Nephron progenitor cell (in vitro differentiated cells): ENCODE results near the gene DTNB.

Experiments
- DNase-seq: peaks from one replicate; pipeline ENCODE4 v3.0.0; 2021
- H3K27ac Mint-ChIP-seq: 2 replicates; pipeline ENCODE4 v1.8.0; 2021; ENCODE audit warnings: mild to moderate bottlenecking, moderate library complexity, mixed read lengths
- H3K27me3 Mint-ChIP-seq: 2 replicates; pipeline ENCODE4 v1.8.0; 2021; ENCODE audit warnings: mild to moderate bottlenecking, low read depth, mixed read lengths; ENCODE audit not compliant: poor library complexity
- H3K36me3 Mint-ChIP-seq: 2 replicates; pipeline ENCODE4 v1.8.0; 2021; ENCODE audit warnings: low read depth, mixed read lengths
- H3K4me1 Mint-ChIP-seq: 2 replicates; pipeline ENCODE4 v1.8.0; 2021; ENCODE audit warnings: mixed read lengths
- H3K4me3 Mint-ChIP-seq: 2 replicates; pipeline ENCODE4 v1.8.0; 2021; ENCODE audit warnings: mild to moderate bottlenecking, moderate library complexity, mixed read lengths
- H3K9me3 Mint-ChIP-seq: 2 replicates; pipeline ENCODE4 v1.8.0; 2021; ENCODE audit warnings: mild to moderate bottlenecking, moderate library complexity, mixed read lengths
- CTCF ChIP-seq: fragments of 200-600 bp; sonication (generic); IDR thresholded peaks from 2 replicates; pipeline ENCODE4 v1.5.0; 2021; ENCODE audit warnings: antibody characterized with exemption

DTNB gene

GRCh38 chr2:25369876-25370275 is 303.5 kb downstream of the DTNB start:
- H3K4me1 Mint-ChIP-seq = peaks cover 32% of the 10 kb centered on the region
- no peak overlapping the region for H3K4me3 Mint-ChIP-seq
- H3K9me3 Mint-ChIP-seq = no peaks in the 10 kb centered on the region
- H3K27me3 Mint-ChIP-seq = peaks cover 3% of the 10 kb centered on the region
- H3K36me3 Mint-ChIP-seq = no peaks in the 10 kb centered on the region
- no peak for DNase-seq
- no peak for TF ChIP-seq CTCF
- H3K27ac Mint-ChIP-seq = no peak overlapping the region

- Mint-ChIP-seq H3K9me3 (no peaks in the 10 kb centered on the region), H3K27ac (no peak overlapping the region), H3K36me3 (no peaks in the 10 kb centered on the region), H3K4me3 (no peak overlapping the region), H3K4me1 (peaks cover 31% of the 10 kb centered on the region), H3K27me3 (peaks cover 5% of the 10 kb centered on the region)
- DNase-seq = no peak
- no peak for TF ChIP-seq CTCF
Observed at GRCh38 chr2:25369439-25369838, 303.9 kb downstream of the DTNB start.

GRCh38 chr2:25368660-25369059 is 304.7 kb downstream of the DTNB start:
- Mint-ChIP-seq H3K27ac (peak overlapping the region; percentile 66), H3K36me3 (no peaks in the 10 kb centered on the region), H3K9me3 (no peaks in the 10 kb centered on the region), H3K27me3 (peaks cover 5% of the 10 kb centered on the region), H3K4me3 (no peak overlapping the region), H3K4me1 (peaks cover 31% of the 10 kb centered on the region)
- TF ChIP-seq CTCF = no peak
- DNase-seq = no peak

GRCh38 chr2:25367296-25367695 is 306.1 kb downstream of the DTNB start:
- H3K36me3 Mint-ChIP-seq = no peaks in the 10 kb centered on the region
- peaks cover 7% of the 10 kb centered on the region for H3K27me3 Mint-ChIP-seq
- H3K27ac Mint-ChIP-seq = no peak overlapping the region
- peaks cover 29% of the 10 kb centered on the region for H3K4me1 Mint-ChIP-seq
- H3K4me3 Mint-ChIP-seq = no peak overlapping the region
- no peak for TF ChIP-seq CTCF
- DNase-seq = no peak
- no peaks in the 10 kb centered on the region for H3K9me3 Mint-ChIP-seq

- Mint-ChIP-seq H3K36me3 (no peaks in the 10 kb centered on the region), H3K27ac (no peak overlapping the region), H3K9me3 (no peaks in the 10 kb centered on the region), H3K4me1 (peaks cover 27% of the 10 kb centered on the region), H3K27me3 (peaks cover 13% of the 10 kb centered on the region), H3K4me3 (no peak overlapping the region)
- DNase-seq = no peak
- no peak for TF ChIP-seq CTCF
Observed at GRCh38 chr2:25366629-25367028, 306.7 kb downstream of the DTNB start.

GRCh38 chr2:25365241-25365640 is 308.1 kb downstream of the DTNB start:
- no peak overlapping the region for H3K4me3 Mint-ChIP-seq
- no peak for TF ChIP-seq CTCF
- no peaks in the 10 kb centered on the region for H3K9me3 Mint-ChIP-seq
- peaks cover 17% of the 10 kb centered on the region for H3K4me1 Mint-ChIP-seq
- peaks cover 22% of the 10 kb centered on the region for H3K27me3 Mint-ChIP-seq
- no peak for DNase-seq
- no peaks in the 10 kb centered on the region for H3K36me3 Mint-ChIP-seq
- H3K27ac Mint-ChIP-seq = peak overlapping the region; percentile 52
